MCF 10A (cell line): ENCODE results near the gene FAM227A. TPM values are rescaled to one million over a fixed set of nuclear protein-coding genes. Genes with fewer than 3 reads are reported as not detected.

Experiments
- BruUV-seq: library from RNA; stranded (reverse); fragments of 400-500 nt; replicated peaks from 2 replicates; lab custom pipeline; 2021; lab: Mats Ljungman, UMichigan
- CTCF ChIA-PET: fragments of 300-600 bp; sonication (Branson Sonifier 250); formaldehyde crosslinking; extraction: SDS; loops from one replicate; lab custom pipeline; 2021; ENCODE audit warnings: antibody characterized with exemption, inconsistent platforms; lab: Yijun Ruan, JAX
- POLR2A ChIA-PET: fragments of 300-600, 350-650 bp; sonication (Branson Sonifier 250); formaldehyde crosslinking; extraction: SDS; loops from one replicate; lab custom pipeline; 2020; ENCODE audit warnings: antibody characterized with exemption, inconsistent platforms; lab: Yijun Ruan, JAX
- DNase-seq: peaks from one replicate; pipeline ENCODE4 v3.0.0-alpha.2; 2018; ENCODE audit not compliant: unreplicated experiment
- H3K27ac Mint-ChIP-seq: one replicate; pipeline ENCODE4 v1.8.0; 2022; ENCODE audit warnings: mild to moderate bottlenecking, low read depth, mixed read lengths; ENCODE audit not compliant: unreplicated experiment
- H3K27me3 Mint-ChIP-seq: one replicate; pipeline ENCODE4 v1.8.0; 2022; ENCODE audit warnings: mixed read lengths; ENCODE audit not compliant: insufficient read depth, unreplicated experiment
- H3K36me3 Mint-ChIP-seq: one replicate; pipeline ENCODE4 v1.8.0; 2022; ENCODE audit warnings: mild to moderate bottlenecking, moderate library complexity, mixed read lengths; ENCODE audit not compliant: insufficient read depth, unreplicated experiment
- H3K4me1 Mint-ChIP-seq: one replicate; pipeline ENCODE4 v1.8.0; 2022; ENCODE audit warnings: mixed read lengths; ENCODE audit not compliant: insufficient read depth, unreplicated experiment
- H3K4me3 Mint-ChIP-seq: one replicate; pipeline ENCODE4 v1.8.0; 2022; ENCODE audit warnings: mild to moderate bottlenecking, moderate library complexity, mixed read lengths; ENCODE audit not compliant: unreplicated experiment
- H3K9me3 Mint-ChIP-seq: one replicate; pipeline ENCODE4 v1.8.0; 2022; ENCODE audit warnings: mixed read lengths; ENCODE audit not compliant: unreplicated experiment
- intact Hi-C: fragments of 100-400 bp; cut with micrococcal nuclease; formaldehyde crosslinking; loops from 2 replicates; pipeline ENCODE4 v1.14.1; 2022
- total RNA-seq: library from RNA; stranded (reverse); gene quantifications from 2 replicates; pipeline ENCODE4 v1.2.3, GENCODE V29; 2022
- TF ChIP-seq, protein P1 (sequence below): fragments of 200-600 bp; IDR thresholded peaks from one replicate; pipeline ENCODE4 v1.8.0; 2022; ENCODE audit warnings: antibody characterized with exemption, mild to moderate bottlenecking; ENCODE audit not compliant: unreplicated experiment

Gene FAM227A
- total RNA-seq, 1 experiment from 2014 or later = 2.3 TPM

DNA sequence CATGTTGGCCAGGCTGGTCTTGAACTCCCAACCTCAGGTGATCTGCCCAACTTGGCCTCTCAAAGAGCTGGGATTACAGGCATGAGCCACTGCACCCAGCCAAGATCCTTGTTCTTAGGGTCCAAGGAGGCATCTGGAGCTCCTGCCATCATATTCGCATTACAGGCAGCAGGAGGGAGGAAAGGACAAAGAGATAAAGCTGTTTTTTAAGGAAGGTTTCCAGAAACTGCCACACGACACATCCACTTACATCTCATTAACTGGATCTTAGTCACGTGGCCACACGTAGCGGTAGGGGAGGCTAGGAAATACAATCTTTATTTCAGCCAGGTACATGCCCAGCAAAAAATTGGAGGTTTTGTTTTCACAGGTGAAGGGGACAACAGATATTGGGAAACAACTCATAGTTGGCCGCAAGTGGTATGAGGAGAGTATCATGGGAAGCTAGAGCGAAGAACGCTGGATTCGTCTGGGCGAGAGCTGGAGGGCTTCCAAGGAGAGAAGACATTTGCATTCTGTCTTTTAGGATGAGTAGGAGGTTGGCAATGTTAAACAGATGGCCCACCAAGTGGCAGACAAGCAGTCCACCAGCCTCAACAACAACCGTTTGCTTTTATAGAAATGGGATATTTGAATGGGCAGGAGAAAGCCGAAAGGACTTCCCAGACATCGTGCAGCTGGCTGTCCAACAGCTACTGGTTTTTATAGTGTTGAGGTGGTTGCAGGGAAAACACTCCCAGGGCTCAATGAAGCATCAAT is 47.0 kb downstream of the FAM227A start:
- H3K4me3 Mint-ChIP-seq = no peak overlapping the region
- H3K27ac Mint-ChIP-seq = no peak overlapping the region
- intact Hi-C loops = no loop called here
- peaks cover 6% of the 10 kb centered on the region for H3K36me3 Mint-ChIP-seq
- POLR2A ChIA-PET = no interaction called here
- no peak for DNase-seq
- peaks cover 10% of the 10 kb centered on the region for H3K4me1 Mint-ChIP-seq
- no peaks in the 10 kb centered on the region for H3K27me3 Mint-ChIP-seq
- BruUV-seq = no TSS peak
- CTCF ChIA-PET = no interaction called here
- TF ChIP-seq, protein P1, sequence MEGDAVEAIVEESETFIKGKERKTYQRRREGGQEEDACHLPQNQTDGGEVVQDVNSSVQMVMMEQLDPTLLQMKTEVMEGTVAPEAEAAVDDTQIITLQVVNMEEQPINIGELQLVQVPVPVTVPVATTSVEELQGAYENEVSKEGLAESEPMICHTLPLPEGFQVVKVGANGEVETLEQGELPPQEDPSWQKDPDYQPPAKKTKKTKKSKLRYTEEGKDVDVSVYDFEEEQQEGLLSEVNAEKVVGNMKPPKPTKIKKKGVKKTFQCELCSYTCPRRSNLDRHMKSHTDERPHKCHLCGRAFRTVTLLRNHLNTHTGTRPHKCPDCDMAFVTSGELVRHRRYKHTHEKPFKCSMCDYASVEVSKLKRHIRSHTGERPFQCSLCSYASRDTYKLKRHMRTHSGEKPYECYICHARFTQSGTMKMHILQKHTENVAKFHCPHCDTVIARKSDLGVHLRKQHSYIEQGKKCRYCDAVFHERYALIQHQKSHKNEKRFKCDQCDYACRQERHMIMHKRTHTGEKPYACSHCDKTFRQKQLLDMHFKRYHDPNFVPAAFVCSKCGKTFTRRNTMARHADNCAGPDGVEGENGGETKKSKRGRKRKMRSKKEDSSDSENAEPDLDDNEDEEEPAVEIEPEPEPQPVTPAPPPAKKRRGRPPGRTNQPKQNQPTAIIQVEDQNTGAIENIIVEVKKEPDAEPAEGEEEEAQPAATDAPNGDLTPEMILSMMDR = no peak
- no peaks in the 10 kb centered on the region for H3K9me3 Mint-ChIP-seq

GRCh38 chr22:38607680-38608079 is 48.5 kb downstream of the FAM227A start:
- no peaks in the 10 kb centered on the region for H3K27me3 Mint-ChIP-seq
- ChIA-PET CTCF (interaction anchor here (0.6 to 1.1 kb wide), 2 partner anchors 57 to 126 kb away, joined by 3 to 5 read pairs; no protein-coding TSS in a partner anchor), POLR2A (no interaction called here)
- DNase-seq = no peak
- intact Hi-C loops = no loop called here
- peaks cover 6% of the 10 kb centered on the region for H3K36me3 Mint-ChIP-seq
- no peak overlapping the region for H3K4me3 Mint-ChIP-seq
- TF ChIP-seq, protein P1 = no peak
- no TSS peak for BruUV-seq
- no peak overlapping the region for H3K27ac Mint-ChIP-seq
- H3K4me1 Mint-ChIP-seq = peaks cover 10% of the 10 kb centered on the region
- H3K9me3 Mint-ChIP-seq = no peaks in the 10 kb centered on the region

DNA sequence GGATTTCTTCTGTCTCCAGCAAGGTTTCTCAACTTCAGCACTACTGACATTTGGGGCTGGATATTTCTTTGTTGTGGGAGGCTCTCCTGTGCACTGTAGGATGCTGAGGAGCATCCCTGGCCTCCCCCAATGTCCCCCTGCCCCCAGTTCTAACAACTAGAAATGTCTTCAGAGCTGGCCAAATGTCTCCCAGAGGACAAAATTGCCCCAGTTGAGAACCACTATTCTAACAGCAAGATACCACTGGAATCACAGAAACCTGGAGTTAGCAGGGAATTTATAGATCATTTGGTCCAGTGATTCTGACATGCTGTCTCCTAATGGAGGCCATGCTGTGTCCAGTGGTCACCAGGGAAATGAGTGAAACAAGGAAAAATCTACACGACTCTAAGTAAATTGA is 54.0 kb downstream of the FAM227A start:
- Mint-ChIP-seq H3K4me3 (no peak overlapping the region), H3K27me3 (no peaks in the 10 kb centered on the region), H3K27ac (no peak overlapping the region), H3K4me1 (peaks cover 10% of the 10 kb centered on the region), H3K36me3 (no peaks in the 10 kb centered on the region), H3K9me3 (no peaks in the 10 kb centered on the region)
- no TSS peak for BruUV-seq
- TF ChIP-seq, protein P1 = no peak
- intact Hi-C loops = no loop called here
- POLR2A ChIA-PET = no interaction called here
- no peak for DNase-seq
- CTCF ChIA-PET = no interaction called here

- no TSS peak for BruUV-seq
- CTCF ChIA-PET = no interaction called here
- Mint-ChIP-seq H3K27ac (no peak overlapping the region), H3K36me3 (no peaks in the 10 kb centered on the region), H3K9me3 (no peaks in the 10 kb centered on the region), H3K4me1 (peaks cover 6% of the 10 kb centered on the region), H3K27me3 (no peaks in the 10 kb centered on the region), H3K4me3 (no peak overlapping the region)
- intact Hi-C loops = no loop called here
- POLR2A ChIA-PET = no interaction called here
- TF ChIP-seq, protein P1 = no peak
- DNase-seq = no peak
Observed at GRCh38 chr22:38601221-38601764, 54.9 kb downstream of the FAM227A start.
